ENCODE results near the gene ESR2.
A peak's percentile ranks its signal among the peaks of the same experiment; 100 is the strongest.
"Not testable (repeated sequence)": the region's sequence is repeated elsewhere in the genome, so short reads cannot be mapped to it uniquely, and the experiment has no call there.

Gene ESR2

GRCh38 chr14:64119980-64120379, 174.2 kb downstream of the ESR2 start:
- no peak for TF ChIP-seq CTCF (IDR thresholded peaks at IDR 0.05; ENCODE audit: low read depth, low read length, missing control alignments)
- Histone ChIP-seq H3K4me3 (ENCODE audit: low read depth, low read length) (no peak overlapping the region), H3K27ac (no peak overlapping the region), H3K36me3 (replicated peaks) (no peaks in the 10 kb centered on the region), H3K27me3 (replicated peaks) (no peaks in the 10 kb centered on the region)
- in situ Hi-C loops (cut with HindIII; ENCODE audit: low pct_ligation_motif_present, low sequenced_read_pairs): no loop called here
- DNase-seq: no peak

GRCh38 chr14:64119500-64119899, 174.7 kb downstream of the ESR2 start:
- no peak for TF ChIP-seq CTCF (IDR thresholded peaks at IDR 0.05; ENCODE audit: low read depth, low read length, missing control alignments)
- H3K27ac ChIP-seq: no peak overlapping the region
- DNase-seq: peak; percentile 6
- no peaks in the 10 kb centered on the region for H3K27me3 ChIP-seq (replicated peaks)
- H3K4me3 ChIP-seq (ENCODE audit: low read depth, low read length): no peak overlapping the region
- in situ Hi-C loops (cut with HindIII; ENCODE audit: low pct_ligation_motif_present, low sequenced_read_pairs): no loop called here
- no peaks in the 10 kb centered on the region for H3K36me3 ChIP-seq (replicated peaks)

GRCh38 chr14:64118892-64119291, 175.3 kb downstream of the ESR2 start:
- in situ Hi-C loops (cut with HindIII; ENCODE audit: low pct_ligation_motif_present, low sequenced_read_pairs): no loop called here
- TF ChIP-seq CTCF (IDR thresholded peaks at IDR 0.05; ENCODE audit: low read depth, low read length, missing control alignments): no peak
- Histone ChIP-seq H3K36me3 (replicated peaks) (no peaks in the 10 kb centered on the region), H3K27me3 (replicated peaks) (no peaks in the 10 kb centered on the region), H3K4me3 (ENCODE audit: low read depth, low read length) (no peak overlapping the region), H3K27ac (no peak overlapping the region)
- no peak for DNase-seq

- H3K27me3 ChIP-seq (replicated peaks); H3K4me3 ChIP-seq (ENCODE audit: low read depth, low read length); H3K36me3 ChIP-seq (replicated peaks); in situ Hi-C loops (cut with HindIII; ENCODE audit: low pct_ligation_motif_present, low sequenced_read_pairs); DNase-seq: not testable (repeated sequence)
- peak overlapping the region; percentile 77 for H3K27ac ChIP-seq
Measured at GRCh38 chr14:64118403-64118742, 175.8 kb downstream of the ESR2 start.

GRCh38 chr14:64117671-64118402, 176.3 kb downstream of the ESR2 start:
- H3K27ac ChIP-seq: peak overlapping the region; percentile 77
- no peaks in the 10 kb centered on the region for H3K36me3 ChIP-seq (replicated peaks)
- no peak overlapping the region for H3K4me3 ChIP-seq (ENCODE audit: low read depth, low read length)
- H3K27me3 ChIP-seq (replicated peaks): no peaks in the 10 kb centered on the region
- in situ Hi-C loops (cut with HindIII; ENCODE audit: low pct_ligation_motif_present, low sequenced_read_pairs): no loop called here
- peak; percentile 77 for DNase-seq
- TF ChIP-seq CTCF (IDR thresholded peaks at IDR 0.05; ENCODE audit: low read depth, low read length, missing control alignments): peak; percentile 32

- TF ChIP-seq CTCF (IDR thresholded peaks at IDR 0.05; ENCODE audit: low read depth, low read length, missing control alignments): no peak
- in situ Hi-C loops (cut with HindIII; ENCODE audit: low pct_ligation_motif_present, low sequenced_read_pairs): no loop called here
- no peak overlapping the region for H3K27ac ChIP-seq
- H3K27me3 ChIP-seq (replicated peaks): no peaks in the 10 kb centered on the region
- DNase-seq: no peak
- no peaks in the 10 kb centered on the region for H3K36me3 ChIP-seq (replicated peaks)
- no peak overlapping the region for H3K4me3 ChIP-seq (ENCODE audit: low read depth, low read length)
Measured at GRCh38 chr14:64115401-64115800, 178.8 kb downstream of the ESR2 start.

All from brain microvascular endothelial cell (primary cell).